ENCODE results near the gene IL19.

Gene IL19

GRCh38 chr1:206836111-206836510 is 65.5 kb downstream of the IL19 start:
- TF ChIP-seq POU6F1 (CRISPR knock-in tag; IDR thresholded peaks at IDR 0.05; ENCODE audit: borderline replicate concordance, low read depth) (no peak), CSDC2 (CRISPR knock-in tag; IDR thresholded peaks at IDR 0.05) (no peak), CREB5 (CRISPR knock-in tag; IDR thresholded peaks at IDR 0.05; ENCODE audit: low read depth) (no peak)
- ATAC-seq, result no peak

GRCh38 chr1:206839006-206839560 is 68.5 kb downstream of the IL19 start:
- TF ChIP-seq TOX (CRISPR knock-in tag; IDR thresholded peaks at IDR 0.05; ENCODE audit: borderline replicate concordance) (no peak), PATZ1 (CRISPR knock-in tag; IDR thresholded peaks at IDR 0.05; ENCODE audit: borderline replicate concordance) (no peak), ZNF565 (CRISPR knock-in tag; conservative IDR thresholded peaks at IDR 0.05; ENCODE audit: low read depth) (no peak), PPARA (CRISPR knock-in tag; IDR thresholded peaks at IDR 0.05; ENCODE audit: borderline replicate concordance) (no peak), CSDC2 (CRISPR knock-in tag; IDR thresholded peaks at IDR 0.05) (no peak), ZFP3 (CRISPR knock-in tag; IDR thresholded peaks at IDR 0.05) (no peak), CREB5 (CRISPR knock-in tag; IDR thresholded peaks at IDR 0.05; ENCODE audit: low read depth) (no peak), BACH2 (CRISPR knock-in tag; IDR thresholded peaks at IDR 0.05; ENCODE audit: borderline replicate concordance) (no peak), ZNF70 (CRISPR knock-in tag; IDR thresholded peaks at IDR 0.05) (no peak), ZFP30 (CRISPR knock-in tag; IDR thresholded peaks at IDR 0.05) (no peak), CSRNP3 (CRISPR knock-in tag; IDR thresholded peaks at IDR 0.05) (no peak), RARB (CRISPR knock-in tag; IDR thresholded peaks at IDR 0.05) (no peak), TCF4 (CRISPR knock-in tag; IDR thresholded peaks at IDR 0.05; ENCODE audit: borderline replicate concordance) (no peak), OSR1 (CRISPR knock-in tag; IDR thresholded peaks at IDR 0.05) (no peak), GLIS3 (CRISPR knock-in tag; IDR thresholded peaks at IDR 0.05) (no peak), ZC3H10 (CRISPR knock-in tag; IDR thresholded peaks at IDR 0.05) (no peak)
- ATAC-seq, result peak; percentile 23; the same call in 2 of the 3 replicates

GRCh38 chr1:206839857-206840256 is 69.3 kb downstream of the IL19 start:
- ATAC-seq, result peak; percentile 93
- TF ChIP-seq ZC3H10 (CRISPR knock-in tag; IDR thresholded peaks at IDR 0.05), result no peak
- TF ChIP-seq TSHZ2 (CRISPR knock-in tag; IDR thresholded peaks at IDR 0.05), result no peak
- no peak for TF ChIP-seq ARNTL (CRISPR knock-in tag; IDR thresholded peaks at IDR 0.05; ENCODE audit: borderline replicate concordance, low read depth)
- no peak for TF ChIP-seq ZFP3 (CRISPR knock-in tag; IDR thresholded peaks at IDR 0.05)
- no peak for TF ChIP-seq ZFP30 (CRISPR knock-in tag; IDR thresholded peaks at IDR 0.05)
- no peak for TF ChIP-seq CSRNP3 (CRISPR knock-in tag; IDR thresholded peaks at IDR 0.05)
- no peak for TF ChIP-seq CREB5 (CRISPR knock-in tag; IDR thresholded peaks at IDR 0.05; ENCODE audit: low read depth)
